ENCODE results near the gene DOCK4. TPM values are rescaled to one million over a fixed set of nuclear protein-coding genes. Genes with fewer than 3 reads are reported as not detected.

DOCK4 gene
- total and polyA plus RNA-seq, 2 of the 8 experiments (the other 6 are each of a cell fraction or from before 2014, with no cell fraction given), result 5.1 to 23.6 TPM

- TF ChIP-seq CHD7 (IDR thresholded peaks at IDR 0.05; ENCODE audit: insufficient replicate concordance, low read length), result no peak
- TF ChIP-seq CREB1 (IDR thresholded peaks at IDR 0.05), result no peak
- no peak for TF ChIP-seq SRF (IDR thresholded peaks at IDR 0.05; ENCODE audit: low read depth, low read length)
- TF ChIP-seq SIRT6 (IDR thresholded peaks at IDR 0.05; ENCODE audit: low read length), result no peak
- TF ChIP-seq ASH2L (IDR thresholded peaks at IDR 0.05; ENCODE audit: low read length), result no peak
- TF ChIP-seq SP4 (IDR thresholded peaks at IDR 0.05; ENCODE audit: low read length), result no peak
- TF ChIP-seq CEBPB (IDR thresholded peaks at IDR 0.05; ENCODE audit: low read depth, low read length), result no peak
- no peak for TF ChIP-seq RXRA (IDR thresholded peaks at IDR 0.05; ENCODE audit: insufficient read depth, low read depth, low read length)
- TF ChIP-seq PHF8 (conservative IDR thresholded peaks at IDR 0.05; ENCODE audit: low read depth, low read length), result no peak
- no peak for TF ChIP-seq NRF1 (IDR thresholded peaks at IDR 0.05; ENCODE audit: low read depth, low read length)
- TF ChIP-seq SAP30 (IDR thresholded peaks at IDR 0.05; ENCODE audit: insufficient read depth, insufficient replicate concordance, low read length), result no peak
- no peak for TF ChIP-seq FOSL1 (IDR thresholded peaks at IDR 0.05; ENCODE audit: insufficient read depth, low read depth, low read length)
- no peak for TF ChIP-seq ATF3 (IDR thresholded peaks at IDR 0.05; ENCODE audit: insufficient read depth, low read depth, low read length)
Observed at GRCh38 chr7:112023786-112024185, 182.4 kb downstream of the DOCK4 start (continued).

All from H1 (cell line).